ENCODE data around the gene PAQR3.

- no peak for TF ChIP-seq POLR2A (IDR thresholded peaks at IDR 0.05; ENCODE audit: control extremely low read depth in 1 of 2, low read depth in 2 of 2, low read length in 2 of 2)
- TF ChIP-seq CBX5 (IDR thresholded peaks at IDR 0.05; ENCODE audit: low read depth, low read length): no peak
- no peak for TF ChIP-seq EP300 (IDR thresholded peaks at IDR 0.05; ENCODE audit: borderline replicate concordance in 1 of 2, low read depth in 2 of 2, low read length in 2 of 2)
- no peak for TF ChIP-seq SIN3A (conservative IDR thresholded peaks at IDR 0.05 in 1 of 2, IDR thresholded peaks at IDR 0.05 in 1 of 2; ENCODE audit: low read depth in 1 of 2, low read length in 2 of 2)
- no peak for TF ChIP-seq POLR2AphosphoS5 (IDR thresholded peaks at IDR 0.05; ENCODE audit: low read depth, low read length)
- no peak for TF ChIP-seq MAFK (IDR thresholded peaks at IDR 0.05; ENCODE audit: low read depth, low read length)
- no peak for TF ChIP-seq CTCF (IDR thresholded peaks at IDR 0.05; ENCODE audit: control extremely low read depth in 1 of 3, insufficient read depth in 1 of 3, low read depth in 1 of 3, low read length in 3 of 3)
- no peak for TF ChIP-seq TCF12 (IDR thresholded peaks at IDR 0.05; ENCODE audit: low read depth, low read length)
- no peak for TF ChIP-seq E2F6 (IDR thresholded peaks at IDR 0.05)
- no peak for TF ChIP-seq YY1 (IDR thresholded peaks at IDR 0.05; ENCODE audit: low read depth, low read length)
- no peak for TF ChIP-seq EZH2 (IDR thresholded peaks at IDR 0.05; ENCODE audit: low read depth, low read length, severe bottlenecking)
- no peak for TF ChIP-seq RFX5 (IDR thresholded peaks at IDR 0.05; ENCODE audit: borderline replicate concordance, low read depth, low read length)
- TF ChIP-seq RAD21 (IDR thresholded peaks at IDR 0.05 in 1 of 2, conservative IDR thresholded peaks at IDR 0.05 in 1 of 2; ENCODE audit: low read depth in 2 of 2, low read length in 2 of 2): no peak
Observed at GRCh38 chr4:78922207-78922606, 17.0 kb downstream of the PAQR3 start.

Measured in H1 (cell line).